Adrenal gland (tissue), 5 donors: Measurements from ENCODE around the gene KIF25.
"Not testable (repeated sequence)": the region's sequence is repeated elsewhere in the genome, so short reads cannot be mapped to it uniquely, and the experiment has no call there.

Experiments
- POLR2A ChIP-seq, 2 donors: fragments of 450-650 bp; IDR thresholded peaks; one replicate each; pipeline ENCODE4 v1.6.1; 2017; ENCODE audit warnings: antibody characterized with exemption in 2 of 2, mild to moderate bottlenecking in 2 of 2, moderate library complexity in 1 of 2
- TF ChIP-seq, protein P1 (sequence below), 6 experiments: fragments of 450-650 bp in 4 of 6; fragments of 200-600 bp in 2 of 6; sonication (generic) in 1 of 6; IDR thresholded peaks; 1 replicate in 5 of 6; 2 replicates in 1 of 6; pipeline versions ENCODE4 v1.5.1 to v1.8.0; 2016 to 2021; ENCODE audit warnings: antibody characterized with exemption in 6 of 6, mild to moderate bottlenecking in 2 of 6, moderate library complexity in 1 of 6
- donor health status: DM: no; HTN: no; CAD: no.

DNA sequence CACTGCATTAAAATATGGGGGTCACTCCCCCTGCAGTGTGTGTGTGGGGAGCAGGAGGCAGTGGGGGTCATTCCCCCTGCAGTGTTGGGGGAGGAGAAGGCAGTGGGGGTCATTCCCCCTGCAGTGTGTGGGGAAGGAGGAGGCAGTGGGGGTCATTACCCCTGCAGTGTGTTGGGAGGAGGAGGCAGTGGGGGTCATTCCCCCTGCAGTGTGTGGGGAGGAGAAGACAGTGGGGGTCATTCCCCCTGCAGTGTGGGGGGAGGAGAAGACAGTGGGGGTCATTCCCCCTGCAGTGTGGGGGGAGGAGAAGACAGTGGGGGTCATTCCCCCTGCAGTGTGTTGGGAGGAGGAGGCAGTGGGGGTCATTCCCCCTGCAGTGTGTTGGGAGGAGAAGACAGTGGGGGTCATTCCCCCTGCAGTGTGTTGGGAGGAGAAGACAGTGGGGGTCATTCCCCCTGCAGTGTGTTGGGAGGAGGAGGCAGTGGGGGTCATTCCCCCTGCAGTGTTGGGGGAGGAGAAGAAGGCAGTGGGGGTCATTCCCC, 21.3 kb upstream of the KIF25 start:
- TF ChIP-seq, protein P1, sequence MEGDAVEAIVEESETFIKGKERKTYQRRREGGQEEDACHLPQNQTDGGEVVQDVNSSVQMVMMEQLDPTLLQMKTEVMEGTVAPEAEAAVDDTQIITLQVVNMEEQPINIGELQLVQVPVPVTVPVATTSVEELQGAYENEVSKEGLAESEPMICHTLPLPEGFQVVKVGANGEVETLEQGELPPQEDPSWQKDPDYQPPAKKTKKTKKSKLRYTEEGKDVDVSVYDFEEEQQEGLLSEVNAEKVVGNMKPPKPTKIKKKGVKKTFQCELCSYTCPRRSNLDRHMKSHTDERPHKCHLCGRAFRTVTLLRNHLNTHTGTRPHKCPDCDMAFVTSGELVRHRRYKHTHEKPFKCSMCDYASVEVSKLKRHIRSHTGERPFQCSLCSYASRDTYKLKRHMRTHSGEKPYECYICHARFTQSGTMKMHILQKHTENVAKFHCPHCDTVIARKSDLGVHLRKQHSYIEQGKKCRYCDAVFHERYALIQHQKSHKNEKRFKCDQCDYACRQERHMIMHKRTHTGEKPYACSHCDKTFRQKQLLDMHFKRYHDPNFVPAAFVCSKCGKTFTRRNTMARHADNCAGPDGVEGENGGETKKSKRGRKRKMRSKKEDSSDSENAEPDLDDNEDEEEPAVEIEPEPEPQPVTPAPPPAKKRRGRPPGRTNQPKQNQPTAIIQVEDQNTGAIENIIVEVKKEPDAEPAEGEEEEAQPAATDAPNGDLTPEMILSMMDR (IDR thresholded peaks at IDR 0.05): not testable (repeated sequence)
- TF ChIP-seq POLR2A (IDR thresholded peaks at IDR 0.05): not testable (repeated sequence)
